ENCODE data around the gene PRLR.
A peak's percentile ranks its signal among the peaks of the same experiment; 100 is the strongest.

GRCh38 chr5:35202319-35203111 is 27.8 kb downstream of the PRLR start:
- peak; percentile 65 for TF ChIP-seq CTCF (IDR thresholded peaks at IDR 0.05)
- TF ChIP-seq ZFX (IDR thresholded peaks at IDR 0.05; ENCODE audit: borderline replicate concordance): no peak

Measured in 22Rv1 (cell line).